MM.1S (cell line): ENCODE data around the gene CSRNP3.

ENCODE experiments used
- CTCF ChIP-seq: fragments of 300-600 bp; sonication (generic); IDR thresholded peaks from 2 replicates; pipeline ENCODE4 v1.5.1; 2016; ENCODE audit warnings: antibody characterized with exemption, low read length, mixed read lengths
- EZH2 ChIP-seq: fragments of 300-600 bp; sonication (generic); optimal IDR thresholded peaks from 2 replicates; pipeline ENCODE3; 2017; ENCODE audit warnings: low read depth, mild to moderate bottlenecking, antibody characterized with exemption, low read length, mixed read lengths
- EZH2phosphoT487 ChIP-seq: fragments of 300-600 bp; sonication (generic); IDR thresholded peaks from 2 replicates; pipeline ENCODE4 v1.6.1; 2018; ENCODE audit warnings: antibody characterized with exemption, low read length

DNA sequence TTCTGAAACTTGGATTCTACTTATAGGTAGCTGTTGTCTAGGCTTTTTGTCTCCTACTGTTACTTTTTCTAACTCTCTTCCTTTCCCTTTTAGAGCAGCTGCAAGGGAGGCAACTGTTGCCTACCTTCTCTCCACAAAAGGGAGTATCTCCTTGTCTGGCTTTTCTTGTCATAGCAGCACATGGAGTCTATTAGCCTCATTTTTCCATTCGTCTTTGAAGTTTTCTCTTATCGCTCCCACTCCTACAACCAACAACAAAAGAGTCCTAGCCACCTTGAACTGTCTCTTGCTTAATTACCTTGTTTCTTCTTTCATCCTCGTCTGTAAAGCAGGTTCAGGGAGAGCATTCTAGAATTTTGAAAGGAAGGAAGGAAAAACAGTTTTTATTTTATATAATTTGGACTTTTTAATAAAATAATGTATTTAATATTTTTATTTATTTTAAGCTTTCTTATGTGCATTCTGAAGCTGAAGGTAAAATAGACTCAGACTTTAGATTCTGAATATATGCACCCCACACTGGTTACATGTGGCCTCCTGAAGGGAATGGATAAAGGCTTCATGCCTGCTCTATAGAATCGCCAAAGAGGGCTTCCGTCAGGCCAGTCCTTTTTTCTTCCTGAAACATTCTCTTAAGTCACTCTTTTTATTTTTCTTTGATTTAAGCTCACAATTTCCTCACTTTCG, 154.4 kb downstream of the CSRNP3 start:
- TF ChIP-seq CTCF (no peak), EZH2 (no peak), EZH2phosphoT487 (no peak)
